Breast epithelium (tissue), 4 donors: ENCODE results near the gene NOA1. TPM values are rescaled to one million over a fixed set of nuclear protein-coding genes. Genes with fewer than 3 reads are reported as not detected.
A peak's percentile ranks its signal among the peaks of the same experiment; 100 is the strongest.

Source experiments
- DNase-seq, 2 donors: peaks; one replicate each; pipeline ENCODE4 v3.0.0-alpha.2; 2019; ENCODE audit warnings: low spot score in 2 of 2
- H3K27ac ChIP-seq, 2 donors: fragments of 200-600 bp; sonication (generic) in 1 of 2; one replicate each; pipeline ENCODE4 v1.5.1; 2016 to 2019; ENCODE audit warnings: mild to moderate bottlenecking in 1 of 2
- H3K27me3 ChIP-seq, 2 donors: fragments of 200-600 bp; sonication (generic) in 1 of 2; one replicate each; pipeline versions ENCODE4 v1.5.1 to v1.6.0; 2017 to 2019; ENCODE audit warnings: control low read depth in 1 of 2, mild to moderate bottlenecking in 1 of 2
- H3K36me3 ChIP-seq: fragments of 200-600 bp; one replicate; pipeline ENCODE4 v1.5.1; 2019
- H3K4me1 ChIP-seq, 2 donors: fragments of 200-600 bp; sonication (generic); one replicate each; pipeline ENCODE4 v1.5.1; 2016 to 2019; ENCODE audit warnings: control low read depth in 1 of 2
- H3K4me3 ChIP-seq, 3 donors: fragments of 200-600 bp; sonication (generic); 1 replicate in 2 of 3; 2 replicates in 1 of 3; pipeline ENCODE4 v1.5.1; 2016 to 2019; ENCODE audit warnings: mild to moderate bottlenecking in 3 of 3, moderate library complexity in 2 of 3
- H3K9me3 ChIP-seq, 2 donors: fragments of 200-600 bp; sonication (generic) in 1 of 2; one replicate each; pipeline ENCODE4 v1.5.1; 2016 to 2019; ENCODE audit warnings: control low read depth in 1 of 2
- CTCF ChIP-seq, 3 donors: fragments of 450-650 bp; IDR thresholded peaks; one replicate each; pipeline ENCODE4 v1.5.1; 2016 to 2017; ENCODE audit warnings: antibody characterized with exemption in 3 of 3, mild to moderate bottlenecking in 3 of 3, moderate library complexity in 3 of 3
- POLR2A ChIP-seq: fragments of 450-650 bp; IDR thresholded peaks from one replicate; pipeline ENCODE4 v1.6.1; 2016; ENCODE audit warnings: antibody characterized with exemption, mild to moderate bottlenecking, moderate library complexity
- POLR2AphosphoS5 ChIP-seq, 3 donors: sonication (generic); formaldehyde crosslinking; IDR thresholded peaks; one replicate each; pipeline ENCODE4 v1.6.1; 2017; ENCODE audit warnings: antibody characterized with exemption in 3 of 3
- intact Hi-C: fragments of 100-400 bp; cut with DNase I; formaldehyde crosslinking; loops from one replicate; pipeline ENCODE4 v1.15.1; 2023; ENCODE audit warnings: low total_unique reads
- total RNA-seq, 3 donors: library from RNA; depleted of rRNA; stranded (reverse); fragments of >200 nt; gene quantifications; one replicate each; pipeline ENCODE4 v1.1.0, GENCODE V29; 2016

The NOA1 gene
- total RNA-seq: 10 to 100 TPM; 22.6 to 25.4 (median 23.7) TPM

GRCh38 chr4:56977321-56978012 is at the start of gene NOA1:
Gene NOA1 (minus strand): TSS chr4:56977606. CDS start chr4:56977585, 21 bp downstream.
- Histone ChIP-seq H3K27me3 (no peaks in the 10 kb centered on the region), H3K4me1 (peaks cover 0 to 12% of the 10 kb centered on the region in 2 donors), H3K9me3 (peaks cover 0 to 10% of the 10 kb centered on the region in 2 donors), H3K36me3 (peaks cover 13% of the 10 kb centered on the region), H3K4me3 (peak within 1 kb of the TSS; percentile 83 to 95 (median 91)), H3K27ac (peak within 1 kb of the TSS; percentile 83 to 91)
- TF ChIP-seq POLR2A (peak; percentile 19), CTCF (IDR thresholded peaks at IDR 0.05) (no peak), POLR2AphosphoS5 (IDR thresholded peaks at IDR 0.05) (peak; percentile 37 to 65 (median 61))
- intact Hi-C loops: no loop called here
- peak; percentile 97 to 98 for DNase-seq

GRCh38 chr4:57023104-57023503 is 45.7 kb upstream of the NOA1 start:
- Histone ChIP-seq H3K27me3 (no peaks in the 10 kb centered on the region), H3K4me3 (no peak overlapping the region), H3K9me3 (no peaks in the 10 kb centered on the region), H3K4me1 (no peaks in the 10 kb centered on the region), H3K27ac (no peak overlapping the region), H3K36me3 (no peaks in the 10 kb centered on the region)
- intact Hi-C loops: no loop called here
- no peak for TF ChIP-seq CTCF (IDR thresholded peaks at IDR 0.05)
- no peak for TF ChIP-seq POLR2A
- no peak for TF ChIP-seq POLR2AphosphoS5 (IDR thresholded peaks at IDR 0.05)
- DNase-seq: no peak

GRCh38 chr4:57020467-57021101 is 43.2 kb upstream of the NOA1 start:
- no peak overlapping the region for H3K4me3 ChIP-seq
- no peak for TF ChIP-seq POLR2A
- TF ChIP-seq POLR2AphosphoS5 (IDR thresholded peaks at IDR 0.05): no peak
- no peak for TF ChIP-seq CTCF (IDR thresholded peaks at IDR 0.05)
- no peak overlapping the region for H3K27ac ChIP-seq
- H3K36me3 ChIP-seq: peaks cover 11% of the 10 kb centered on the region
- intact Hi-C loops: no loop called here
- H3K9me3 ChIP-seq: no peaks in the 10 kb centered on the region
- DNase-seq: no peak
- H3K4me1 ChIP-seq: no peaks in the 10 kb centered on the region
- H3K27me3 ChIP-seq: no peaks in the 10 kb centered on the region

- no peak for DNase-seq
- intact Hi-C loops: no loop called here
- Histone ChIP-seq H3K4me1 (no peaks in the 10 kb centered on the region), H3K27me3 (no peaks in the 10 kb centered on the region), H3K27ac (no peak overlapping the region), H3K9me3 (no peaks in the 10 kb centered on the region), H3K36me3 (peaks cover 11% of the 10 kb centered on the region), H3K4me3 (no peak overlapping the region)
- TF ChIP-seq POLR2AphosphoS5 (IDR thresholded peaks at IDR 0.05) (no peak), CTCF (IDR thresholded peaks at IDR 0.05) (no peak), POLR2A (no peak)
Observed at GRCh38 chr4:57018980-57019379, 41.6 kb upstream of the NOA1 start.

GRCh38 chr4:57013543-57014120 is 36.2 kb upstream of the NOA1 start:
- Histone ChIP-seq H3K4me3 (no peak overlapping the region), H3K27me3 (no peaks in the 10 kb centered on the region), H3K9me3 (no peaks in the 10 kb centered on the region), H3K27ac (no peak overlapping the region), H3K4me1 (no peaks in the 10 kb centered on the region), H3K36me3 (peaks cover 11% of the 10 kb centered on the region)
- no peak for TF ChIP-seq POLR2AphosphoS5 (IDR thresholded peaks at IDR 0.05)
- TF ChIP-seq CTCF (IDR thresholded peaks at IDR 0.05): no peak
- TF ChIP-seq POLR2A: no peak
- intact Hi-C loops: no loop called here
- no peak for DNase-seq
